Measurements from ENCODE around the gene BCOR. TPM values are rescaled to one million over a fixed set of nuclear protein-coding genes. Genes with fewer than 3 reads are reported as not detected.

BCOR gene
- total RNA-seq, 4 donors from 2014 or later = 30.9 to 67.4 (median 42.4) TPM

DNA sequence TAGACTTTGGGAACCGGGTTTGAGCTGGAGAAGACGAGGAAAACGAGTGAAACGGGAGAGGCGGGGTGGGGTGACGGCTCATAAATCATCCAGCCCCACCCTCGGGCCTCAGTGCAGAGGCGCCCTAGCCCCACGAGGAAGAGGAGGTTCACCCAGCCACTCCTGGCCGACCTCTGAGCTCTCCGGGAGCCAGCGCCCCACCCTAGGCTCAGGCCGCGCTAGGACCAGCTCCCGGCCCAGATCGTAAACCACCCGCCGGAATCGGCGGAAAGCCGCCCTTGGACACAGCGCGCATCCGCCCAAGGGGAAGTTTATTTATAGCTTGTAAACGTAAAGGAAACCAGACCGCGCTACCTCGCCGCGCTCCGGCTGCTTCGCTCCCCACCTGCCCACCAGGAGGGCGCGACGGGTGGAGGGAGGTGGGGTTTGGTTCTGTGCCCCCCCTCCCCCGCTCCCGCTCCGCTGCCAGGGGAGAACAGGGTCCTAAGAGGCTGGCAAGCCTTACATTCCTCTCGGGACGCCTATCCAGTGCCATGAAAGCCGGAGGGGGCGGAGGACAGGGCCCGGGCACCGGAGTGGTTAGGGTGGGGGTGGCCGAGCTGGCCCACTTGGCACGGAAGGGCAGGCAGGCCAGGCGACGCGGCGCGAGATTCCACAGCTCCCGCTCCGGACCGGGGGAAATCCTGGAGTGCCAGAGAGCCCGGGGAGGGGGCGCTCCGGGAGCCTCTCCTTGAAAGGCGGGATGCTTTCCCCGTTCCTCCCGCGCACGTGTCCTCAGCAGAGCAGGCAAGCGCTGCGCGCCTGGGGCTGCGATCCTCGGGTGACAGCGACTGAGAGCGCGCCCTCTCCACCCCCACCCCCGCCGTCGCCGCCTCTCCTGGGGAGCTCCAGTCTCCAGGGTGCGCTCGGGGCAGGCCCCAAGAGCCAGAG is 84.2 kb downstream of the BCOR start:
- no peaks in the 10 kb centered on the region for H3K9me3 ChIP-seq
- DNase-seq = peak; percentile 62 to 65
- peaks cover 9 to 20% of the 10 kb centered on the region in 2 donors for H3K4me1 ChIP-seq
- H3K36me3 ChIP-seq = no peaks in the 10 kb centered on the region
- WGBS, 2 donors = 0% methylated on average over 3 of the region's 76 CpGs; no CpG with 5 or more reads in 1 of the 2 donors
- H3K4me3 ChIP-seq (replicated peaks in 1 of 3) = peak overlapping the region in 2 of 3 donors; percentile 20 to 34
- intact Hi-C loops (cut with DNase I) = no loop called here
- no peak for TF ChIP-seq POLR2A (IDR thresholded peaks at IDR 0.05)
- TF ChIP-seq, protein P1, sequence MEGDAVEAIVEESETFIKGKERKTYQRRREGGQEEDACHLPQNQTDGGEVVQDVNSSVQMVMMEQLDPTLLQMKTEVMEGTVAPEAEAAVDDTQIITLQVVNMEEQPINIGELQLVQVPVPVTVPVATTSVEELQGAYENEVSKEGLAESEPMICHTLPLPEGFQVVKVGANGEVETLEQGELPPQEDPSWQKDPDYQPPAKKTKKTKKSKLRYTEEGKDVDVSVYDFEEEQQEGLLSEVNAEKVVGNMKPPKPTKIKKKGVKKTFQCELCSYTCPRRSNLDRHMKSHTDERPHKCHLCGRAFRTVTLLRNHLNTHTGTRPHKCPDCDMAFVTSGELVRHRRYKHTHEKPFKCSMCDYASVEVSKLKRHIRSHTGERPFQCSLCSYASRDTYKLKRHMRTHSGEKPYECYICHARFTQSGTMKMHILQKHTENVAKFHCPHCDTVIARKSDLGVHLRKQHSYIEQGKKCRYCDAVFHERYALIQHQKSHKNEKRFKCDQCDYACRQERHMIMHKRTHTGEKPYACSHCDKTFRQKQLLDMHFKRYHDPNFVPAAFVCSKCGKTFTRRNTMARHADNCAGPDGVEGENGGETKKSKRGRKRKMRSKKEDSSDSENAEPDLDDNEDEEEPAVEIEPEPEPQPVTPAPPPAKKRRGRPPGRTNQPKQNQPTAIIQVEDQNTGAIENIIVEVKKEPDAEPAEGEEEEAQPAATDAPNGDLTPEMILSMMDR (IDR thresholded peaks at IDR 0.05) = no peak
- H3K27me3 ChIP-seq = no peaks in the 10 kb centered on the region
- peak overlapping the region; percentile 86 to 91 (median 87) for H3K27ac ChIP-seq

GRCh38 chrX:40012868-40013265 is 84.9 kb downstream of the BCOR start:
- intact Hi-C loops (cut with DNase I) = no loop called here
- no peak for TF ChIP-seq POLR2A (IDR thresholded peaks at IDR 0.05)
- TF ChIP-seq, protein P1 (IDR thresholded peaks at IDR 0.05) = no peak
- peak; percentile 35 to 53 for DNase-seq

DNA sequence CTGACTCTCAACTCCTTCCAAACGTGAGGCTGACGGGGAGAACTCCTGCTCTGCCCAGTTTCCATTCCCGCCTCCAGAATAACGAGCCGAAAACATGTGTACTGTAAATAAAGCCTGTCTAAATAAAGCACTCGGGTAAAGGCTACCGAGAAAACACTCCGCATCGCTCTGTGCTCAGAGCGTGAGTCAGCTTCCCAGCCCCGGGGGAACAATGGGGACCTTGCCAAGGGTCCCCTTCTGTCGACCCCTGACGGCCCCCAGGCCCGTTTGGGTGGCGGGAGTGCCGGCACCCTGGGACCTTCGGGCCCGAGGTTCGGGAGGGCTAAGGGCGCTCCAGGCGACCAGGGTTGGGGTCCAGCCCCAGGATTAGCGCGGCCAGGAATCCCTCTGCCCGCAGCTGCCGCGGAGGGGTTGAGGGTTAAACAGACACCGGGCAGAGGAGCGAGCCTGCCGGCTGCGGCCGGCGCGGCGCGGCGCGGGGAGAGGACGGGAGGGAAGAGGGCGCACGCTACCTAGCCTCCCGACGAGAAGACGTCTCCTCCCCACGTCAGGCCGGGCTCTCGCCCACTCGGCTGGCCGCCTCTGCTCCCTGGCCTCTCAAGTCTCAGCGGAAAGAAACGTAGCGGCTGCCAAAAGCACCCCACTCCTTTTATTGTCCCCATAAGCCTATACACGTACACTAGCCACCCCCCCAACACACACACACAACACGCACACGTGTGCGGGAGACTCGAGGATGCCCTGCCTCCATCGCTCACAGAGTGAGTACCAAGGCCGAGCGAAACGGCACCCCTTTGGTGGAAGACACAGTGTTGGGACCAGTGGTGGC is 85.5 kb downstream of the BCOR start:
- DNase-seq = peak in 1 of 2 donors; percentile 11
- TF ChIP-seq, protein P1 (IDR thresholded peaks at IDR 0.05) = no peak
- no peak for TF ChIP-seq POLR2A (IDR thresholded peaks at IDR 0.05)
- Histone ChIP-seq H3K27me3 (no peaks in the 10 kb centered on the region), H3K4me3 (replicated peaks in 1 of 3) (no peak overlapping the region), H3K9me3 (no peaks in the 10 kb centered on the region), H3K4me1 (peaks cover 9 to 20% of the 10 kb centered on the region in 2 donors), H3K36me3 (no peaks in the 10 kb centered on the region), H3K27ac (peak overlapping the region; percentile 86 to 91 (median 87))
- intact Hi-C loops (cut with DNase I) = no loop called here
- 46 to 61% methylated on average over 5 to 10 of the region's 60 CpGs for WGBS, 2 donors

More at GRCh38 chrX:40012868-40013265, 84.9 kb downstream of the BCOR start:
- H3K4me3 ChIP-seq (replicated peaks in 1 of 3) = peak overlapping the region in 1 of 3 donors; percentile 34
- H3K27ac ChIP-seq = peak overlapping the region; percentile 86 to 91 (median 87)
- no peaks in the 10 kb centered on the region for H3K27me3 ChIP-seq
- H3K36me3 ChIP-seq = no peaks in the 10 kb centered on the region
- no CpG with 5 or more reads among the region's 35 CpGs for WGBS, 2 donors
- no peaks in the 10 kb centered on the region for H3K9me3 ChIP-seq
- H3K4me1 ChIP-seq = peaks cover 9 to 20% of the 10 kb centered on the region in 2 donors

- H3K4me1 ChIP-seq = peaks cover 9 to 20% of the 10 kb centered on the region in 2 donors
- H3K9me3 ChIP-seq = no peaks in the 10 kb centered on the region
- intact Hi-C loops (cut with DNase I) = no loop called here
- no peak overlapping the region for H3K4me3 ChIP-seq (replicated peaks in 1 of 3)
- no peak for TF ChIP-seq POLR2A (IDR thresholded peaks at IDR 0.05)
- TF ChIP-seq, protein P1 (IDR thresholded peaks at IDR 0.05) = no peak
- WGBS, 2 donors = 82 to 88% methylated on average over 18 to 24 of the region's 24 CpGs
- no peaks in the 10 kb centered on the region for H3K36me3 ChIP-seq
- H3K27me3 ChIP-seq = no peaks in the 10 kb centered on the region
- no peak for DNase-seq
- H3K27ac ChIP-seq = no peak overlapping the region
Observed at GRCh38 chrX:40011322-40012038, 86.3 kb downstream of the BCOR start.
